ENCODE data around the gene MEIS1.

GRCh38 chr2:66446941-66447340, 12.0 kb downstream of the MEIS1 start:
- TF ChIP-seq POLR2A (IDR thresholded peaks at IDR 0.05) (no peak), POLR2AphosphoS5 (IDR thresholded peaks at IDR 0.05) (no peak), EP300 (IDR thresholded peaks at IDR 0.05) (no peak)

All from stomach (tissue), 4 donors.